Measurements from ENCODE around the gene TAGLN. TPM values are rescaled to one million over a fixed set of nuclear protein-coding genes. Genes with fewer than 3 reads are reported as not detected.

Gene TAGLN
- polyA plus RNA-seq (2011; rRNA removed), result 5,131 and 6,322 TPM in 2 replicates
- 562 and 936 TPM in 2 replicates for polyA minus RNA-seq (2011; rRNA and poly(A)+ RNA removed)

- no peaks in the 10 kb centered on the region for H3K27me3 ChIP-seq (ENCODE audit: control insufficient read depth, insufficient read depth, low read length)
- TF ChIP-seq CTCF (IDR thresholded peaks at IDR 0.05; ENCODE audit: insufficient read depth, low read depth, low read length), result no peak
- ChIA-PET POLR2A (interaction anchor here (0.5 kb wide), 1 partner anchor 37 kb away, joined by 4 read pairs; no protein-coding TSS in a partner anchor), CTCF (interaction anchor here (0.8 to 3.1 kb wide), 4 partner anchors 12 to 28 kb away, joined by 3 to 20 read pairs (median 3); no protein-coding TSS in a partner anchor)
- peak within 1 kb of the TSS; percentile 63 for H3K4me3 ChIP-seq (ENCODE audit: low read depth, low read length)
- H3K36me3 ChIP-seq (ENCODE audit: control insufficient read depth, insufficient read depth, low read length), result peaks cover 26% of the 10 kb centered on the region
- DNase-seq (ENCODE audit: low read depth), result peak; percentile 86
Observed at GRCh38 chr11:117199053-117199915, at the start of gene TAGLN. TSS of gene TAGLN (plus strand) at chr11:117199370. CDS start at chr11:117203014, 3,644 bp downstream.

DNA sequence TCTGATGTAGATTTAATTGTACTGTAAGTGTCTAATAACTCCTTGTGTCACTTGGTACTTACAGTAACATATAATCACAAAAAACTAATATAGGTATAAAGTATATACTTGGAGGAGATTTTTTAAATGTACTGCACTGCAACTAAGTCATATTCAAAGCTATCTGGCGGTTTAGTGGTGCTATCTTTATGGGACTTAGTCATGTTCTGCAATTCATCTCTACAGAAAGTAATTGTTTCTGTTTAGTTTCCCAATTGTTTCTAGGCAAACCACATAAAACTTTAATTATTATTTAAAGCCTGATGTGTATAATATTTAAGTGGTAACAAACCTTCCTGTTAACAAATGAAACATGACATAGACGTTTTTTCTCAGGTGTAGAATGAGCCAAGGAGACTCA, 47.1 kb upstream of the TAGLN start:
- Histone ChIP-seq H3K27me3 (ENCODE audit: control insufficient read depth, insufficient read depth, low read length) (no peaks in the 10 kb centered on the region), H3K36me3 (ENCODE audit: control insufficient read depth, insufficient read depth, low read length) (peaks cover 10% of the 10 kb centered on the region), H3K4me3 (ENCODE audit: low read depth, low read length) (no peak overlapping the region)
- CTCF ChIA-PET, result no interaction called here
- POLR2A ChIA-PET, result no interaction called here
- DNase-seq (ENCODE audit: low read depth), result no peak
- no peak for TF ChIP-seq CTCF (IDR thresholded peaks at IDR 0.05; ENCODE audit: insufficient read depth, low read depth, low read length)

GRCh38 chr11:117154468-117154867, 44.7 kb upstream of the TAGLN start:
- Histone ChIP-seq H3K27me3 (ENCODE audit: control insufficient read depth, insufficient read depth, low read length) (no peaks in the 10 kb centered on the region), H3K4me3 (ENCODE audit: low read depth, low read length) (no peak overlapping the region), H3K36me3 (ENCODE audit: control insufficient read depth, insufficient read depth, low read length) (peaks cover 7% of the 10 kb centered on the region)
- ChIA-PET CTCF (interaction anchor here (1.1 kb wide), 1 partner anchor 72 kb away, joined by 4 read pairs; no protein-coding TSS in a partner anchor), POLR2A (no interaction called here)
- TF ChIP-seq CTCF (IDR thresholded peaks at IDR 0.05; ENCODE audit: insufficient read depth, low read depth, low read length), result no peak
- no peak for DNase-seq (ENCODE audit: low read depth)

DNA sequence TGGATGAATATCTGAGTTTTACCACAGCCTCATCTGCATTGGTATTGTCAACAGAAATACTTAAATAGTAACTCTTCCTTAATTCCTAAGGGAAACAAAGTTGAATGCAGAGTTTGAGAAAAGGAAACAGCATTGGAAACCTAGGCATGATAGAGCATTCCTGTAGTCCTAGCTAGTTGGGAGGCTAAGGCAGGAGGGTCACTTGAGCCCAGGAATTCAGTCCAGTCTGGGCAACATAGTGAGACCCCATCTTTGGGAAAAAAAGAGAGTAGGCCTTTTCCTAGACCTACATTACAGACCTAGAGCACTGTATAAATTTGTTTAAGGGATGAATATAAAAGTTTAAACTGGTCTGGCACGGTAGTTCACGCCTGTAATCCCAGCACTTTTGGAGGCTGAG, 41.7 kb upstream of the TAGLN start:
- no peak for DNase-seq (ENCODE audit: low read depth)
- ChIA-PET POLR2A (no interaction called here), CTCF (interaction anchor here (1.0 to 1.4 kb wide), 2 partner anchors 9 to 18 kb away, joined by 4 read pairs; no protein-coding TSS in a partner anchor)
- H3K4me3 ChIP-seq (ENCODE audit: low read depth, low read length), result no peak overlapping the region
- no peak for TF ChIP-seq CTCF (IDR thresholded peaks at IDR 0.05; ENCODE audit: insufficient read depth, low read depth, low read length)
- H3K27me3 ChIP-seq (ENCODE audit: control insufficient read depth, insufficient read depth, low read length), result no peaks in the 10 kb centered on the region
- peaks cover 13% of the 10 kb centered on the region for H3K36me3 ChIP-seq (ENCODE audit: control insufficient read depth, insufficient read depth, low read length)

GRCh38 chr11:117159892-117160291, 39.3 kb upstream of the TAGLN start:
- H3K27me3 ChIP-seq (ENCODE audit: control insufficient read depth, insufficient read depth, low read length), result no peaks in the 10 kb centered on the region
- no peak for DNase-seq (ENCODE audit: low read depth)
- peaks cover 16% of the 10 kb centered on the region for H3K36me3 ChIP-seq (ENCODE audit: control insufficient read depth, insufficient read depth, low read length)
- TF ChIP-seq CTCF (IDR thresholded peaks at IDR 0.05; ENCODE audit: insufficient read depth, low read depth, low read length), result no peak
- H3K4me3 ChIP-seq (ENCODE audit: low read depth, low read length), result no peak overlapping the region
- POLR2A ChIA-PET, result no interaction called here
- CTCF ChIA-PET, result interaction anchor here (0.7 to 1.3 kb wide), 2 partner anchors 14 to 17 kb away, joined by 3 to 4 read pairs; no protein-coding TSS in a partner anchor
